HG03108 (cell line): ENCODE data around the gene OXNAD1.

Experiments
- ATAC-seq: cut with Tn5 transposase; IDR thresholded peaks from one replicate; pipeline ENCODE4 v1.9.1; 2021; ENCODE audit warnings: moderate library complexity; ENCODE audit not compliant: unreplicated experiment

OXNAD1 gene

GRCh38 chr3:16326724-16327349, 61.8 kb downstream of the OXNAD1 start:
- ATAC-seq = no peak

GRCh38 chr3:16328124-16328523, 63.1 kb downstream of the OXNAD1 start:
- ATAC-seq = no peak

- ATAC-seq = no peak
Measured at GRCh38 chr3:16329036-16329825, 64.2 kb downstream of the OXNAD1 start.

GRCh38 chr3:16329826-16330129, 64.8 kb downstream of the OXNAD1 start:
- ATAC-seq = no peak

GRCh38 chr3:16330351-16330750, 65.3 kb downstream of the OXNAD1 start:
- ATAC-seq = no peak

- ATAC-seq = no peak
Measured at GRCh38 chr3:16331319-16331883, 66.4 kb downstream of the OXNAD1 start.

- ATAC-seq = no peak
Measured at GRCh38 chr3:16332904-16333426, 68.0 kb downstream of the OXNAD1 start.

- ATAC-seq = no peak
Measured at GRCh38 chr3:16334909-16335308, 69.9 kb downstream of the OXNAD1 start.

- ATAC-seq = no peak
Measured at GRCh38 chr3:16335333-16335732, 70.3 kb downstream of the OXNAD1 start.

GRCh38 chr3:16335772-16336645, 71.0 kb downstream of the OXNAD1 start:
- ATAC-seq = no peak

GRCh38 chr3:16336825-16337224, 71.8 kb downstream of the OXNAD1 start:
- ATAC-seq = no peak

GRCh38 chr3:16337856-16338540, 73.0 kb downstream of the OXNAD1 start:
- ATAC-seq = peak; percentile 82

GRCh38 chr3:16338999-16339398, 74.0 kb downstream of the OXNAD1 start:
- no peak for ATAC-seq

- ATAC-seq = no peak
Measured at GRCh38 chr3:16343101-16343500, 78.1 kb downstream of the OXNAD1 start.

GRCh38 chr3:16346413-16347081, 81.5 kb downstream of the OXNAD1 start:
- no peak for ATAC-seq

GRCh38 chr3:16347548-16347947, 82.5 kb downstream of the OXNAD1 start:
- no peak for ATAC-seq

GRCh38 chr3:16349986-16350596, 85.1 kb downstream of the OXNAD1 start:
- ATAC-seq = no peak

- no peak for ATAC-seq
Measured at GRCh38 chr3:16350597-16351318, 85.7 kb downstream of the OXNAD1 start.

- ATAC-seq = no peak
Measured at GRCh38 chr3:16352428-16352827, 87.4 kb downstream of the OXNAD1 start.
